Esophagus muscularis mucosa (tissue), 4 donors: ENCODE results near the gene RIC3. TPM values are rescaled to one million over a fixed set of nuclear protein-coding genes. Genes with fewer than 3 reads are reported as not detected.

Source experiments
- DNase-seq: peaks from one replicate; pipeline ENCODE4 v3.0.0-alpha.2; 2017; ENCODE audit errors: extremely low spot score
- H3K27ac ChIP-seq, 4 donors: fragments of 200-600 bp; sonication (generic); replicated peaks in 1 of 4; 1 replicate in 3 of 4; 2 replicates in 1 of 4; pipeline ENCODE4 v1.5.1; 2016 to 2019; ENCODE audit warnings: mild to moderate bottlenecking in 1 of 4
- H3K27me3 ChIP-seq, 4 donors: fragments of 200-600 bp; sonication (generic); one replicate each; pipeline versions ENCODE4 v1.5.1 to v1.6.0; 2016 to 2019
- H3K36me3 ChIP-seq, 4 donors: fragments of 200-600 bp; sonication (generic); one replicate each; pipeline ENCODE4 v1.5.1; 2016 to 2019
- H3K4me1 ChIP-seq, 4 donors: fragments of 200-600 bp; sonication (generic); one replicate each; pipeline ENCODE4 v1.5.1; 2016 to 2019
- H3K4me3 ChIP-seq, 4 donors: fragments of 200-600 bp; sonication (generic); 1 replicate in 2 of 4; 2 replicates in 2 of 4; pipeline ENCODE4 v1.5.1; 2016 to 2019; ENCODE audit warnings: mild to moderate bottlenecking in 4 of 4, moderate library complexity in 1 of 4
- H3K9me3 ChIP-seq, 4 donors: fragments of 200-600 bp; sonication (generic); 1 replicate in 3 of 4; 2 replicates in 1 of 4; pipeline ENCODE4 v1.5.1; 2016 to 2019
- CTCF ChIP-seq, 3 experiments: fragments of 200-600 bp in 2 of 3; fragments of 450-650 bp in 1 of 3; sonication (generic) in 2 of 3; IDR thresholded peaks; one replicate each; pipeline ENCODE4 v1.5.1; 2017 to 2019; ENCODE audit warnings: antibody characterized with exemption in 3 of 3, mild to moderate bottlenecking in 2 of 3, moderate library complexity in 1 of 3
- EP300 ChIP-seq: sonication (generic); formaldehyde crosslinking; IDR thresholded peaks from one replicate; pipeline ENCODE4 v1.6.1; 2017; ENCODE audit warnings: antibody characterized with exemption
- POLR2A ChIP-seq: fragments of 450-650 bp; IDR thresholded peaks from one replicate; pipeline ENCODE4 v1.6.1; 2017; ENCODE audit warnings: antibody characterized with exemption, moderate library complexity, mild to moderate bottlenecking, low read depth
- POLR2AphosphoS5 ChIP-seq, 2 donors: sonication (generic); formaldehyde crosslinking; IDR thresholded peaks; one replicate each; pipeline ENCODE4 v1.6.1; 2017; ENCODE audit warnings: antibody characterized with exemption in 2 of 2
- WGBS: methylation state at CpG from one replicate; pipeline ENCODE4 v1.1.5; 2018; 5-methylcytosine and 5-hydroxymethylcytosine counted together
- intact Hi-C: fragments of 100-400 bp; cut with DNase I; formaldehyde crosslinking; loops from one replicate; pipeline ENCODE4 v1.15.1; 2023
- total RNA-seq, 4 donors: library from RNA; depleted of rRNA; stranded (reverse); fragments of >200 nt; gene quantifications; one replicate each; pipeline versions ENCODE4 v1.1.0 to v1.2.1, GENCODE V29; 2016

RIC3 gene
- total RNA-seq, 4 donors from 2014 or later = 12.8 to 19.9 (median 17.1) TPM

- DNase-seq = peak; percentile 31
- 80% methylated on average over 2 of the region's 2 CpGs for WGBS
- Histone ChIP-seq H3K4me3 (no peak overlapping the region), H3K9me3 (no peaks in the 10 kb centered on the region), H3K4me1 (peaks cover 0 to 17% (median 1%) of the 10 kb centered on the region in 4 donors), H3K27me3 (peaks cover 0 to 3% (median 0%) of the 10 kb centered on the region in 4 donors), H3K27ac (no peak overlapping the region), H3K36me3 (peaks cover 10 to 79% (median 60%) of the 10 kb centered on the region in 4 donors)
- intact Hi-C loops = no loop called here
- no peak for TF ChIP-seq POLR2A
- TF ChIP-seq POLR2AphosphoS5 (IDR thresholded peaks at IDR 0.05) = no peak
- no peak for TF ChIP-seq CTCF (IDR thresholded peaks at IDR 0.05)
- no peak for TF ChIP-seq EP300
Measured at GRCh38 chr11:8103909-8104308, 64.9 kb downstream of the RIC3 start.

- Histone ChIP-seq H3K4me3 (no peak overlapping the region), H3K4me1 (peaks cover 0 to 11% (median 1%) of the 10 kb centered on the region in 4 donors), H3K27me3 (peaks cover 0 to under 1% (median 0%) of the 10 kb centered on the region in 4 donors), H3K36me3 (peaks cover 10 to 86% (median 69%) of the 10 kb centered on the region in 4 donors), H3K27ac (no peak overlapping the region), H3K9me3 (no peaks in the 10 kb centered on the region)
- peak; percentile 47 for DNase-seq
- intact Hi-C loops = no loop called here
- 87% methylated on average over 3 of the region's 7 CpGs for WGBS
- TF ChIP-seq POLR2AphosphoS5 (IDR thresholded peaks at IDR 0.05) = no peak
- TF ChIP-seq EP300 = no peak
- no peak for TF ChIP-seq POLR2A
- TF ChIP-seq CTCF (IDR thresholded peaks at IDR 0.05) = no peak
Measured at GRCh38 chr11:8102965-8103364, 65.9 kb downstream of the RIC3 start.

- peaks cover 0 to 10% (median 1%) of the 10 kb centered on the region in 4 donors for H3K4me1 ChIP-seq
- no peaks in the 10 kb centered on the region for H3K27me3 ChIP-seq
- peak; percentile 60 for DNase-seq
- H3K9me3 ChIP-seq = no peaks in the 10 kb centered on the region
- intact Hi-C loops = no loop called here
- H3K36me3 ChIP-seq = peaks cover 10 to 88% (median 71%) of the 10 kb centered on the region in 4 donors
- H3K4me3 ChIP-seq = no peak overlapping the region
- no peak overlapping the region for H3K27ac ChIP-seq
- TF ChIP-seq POLR2A = no peak
- no peak for TF ChIP-seq POLR2AphosphoS5 (IDR thresholded peaks at IDR 0.05)
- no peak for TF ChIP-seq EP300
Measured at GRCh38 chr11:8102296-8102915, 66.4 kb downstream of the RIC3 start.

- TF ChIP-seq EP300 (no peak), CTCF (IDR thresholded peaks at IDR 0.05) (no peak)
- Histone ChIP-seq H3K4me1 (peaks cover 0 to 9% (median 1%) of the 10 kb centered on the region in 4 donors), H3K36me3 (peaks cover 10 to 93% (median 76%) of the 10 kb centered on the region in 4 donors), H3K4me3 (no peak overlapping the region), H3K9me3 (no peaks in the 10 kb centered on the region), H3K27me3 (no peaks in the 10 kb centered on the region), H3K27ac (no peak overlapping the region)
- intact Hi-C loops = no loop called here
- WGBS = 98% methylated on average over 10 of the region's 11 CpGs
- DNase-seq = peak; percentile 80
Measured at GRCh38 chr11:8101421-8101820, 67.4 kb downstream of the RIC3 start.

- DNase-seq = no peak
- Histone ChIP-seq H3K27ac (no peak overlapping the region), H3K36me3 (peaks cover 10 to 89% (median 73%) of the 10 kb centered on the region in 4 donors), H3K4me1 (peaks cover 0 to 1% (median under 1%) of the 10 kb centered on the region in 4 donors), H3K9me3 (no peaks in the 10 kb centered on the region), H3K4me3 (no peak overlapping the region), H3K27me3 (no peaks in the 10 kb centered on the region)
- intact Hi-C loops = no loop called here
- TF ChIP-seq CTCF (IDR thresholded peaks at IDR 0.05) (no peak), EP300 (no peak), POLR2A (no peak), POLR2AphosphoS5 (IDR thresholded peaks at IDR 0.05) (no peak)
- 93% methylated on average over 7 of the region's 8 CpGs for WGBS
Measured at GRCh38 chr11:8100605-8101004, 68.2 kb downstream of the RIC3 start.
